Hematopoietic multipotent progenitor cell treated with erythropoietin and hydrocortisone succinate and interleukin-3 and kit ligand, for 15 days (in vitro differentiated cells): ENCODE results near the gene SPC25.
A peak's percentile ranks its signal among the peaks of the same experiment; 100 is the strongest.
"Not testable (repeated sequence)": the region's sequence is repeated elsewhere in the genome, so short reads cannot be mapped to it uniquely, and the experiment has no call there.

ENCODE experiments used
- DNase-seq: peaks from one replicate; pipeline ENCODE4 v3.0.0-alpha.2; 2015; ENCODE audit warnings: low spot score

SPC25 gene, protein sequence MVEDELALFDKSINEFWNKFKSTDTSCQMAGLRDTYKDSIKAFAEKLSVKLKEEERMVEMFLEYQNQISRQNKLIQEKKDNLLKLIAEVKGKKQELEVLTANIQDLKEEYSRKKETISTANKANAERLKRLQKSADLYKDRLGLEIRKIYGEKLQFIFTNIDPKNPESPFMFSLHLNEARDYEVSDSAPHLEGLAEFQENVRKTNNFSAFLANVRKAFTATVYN

DNA sequence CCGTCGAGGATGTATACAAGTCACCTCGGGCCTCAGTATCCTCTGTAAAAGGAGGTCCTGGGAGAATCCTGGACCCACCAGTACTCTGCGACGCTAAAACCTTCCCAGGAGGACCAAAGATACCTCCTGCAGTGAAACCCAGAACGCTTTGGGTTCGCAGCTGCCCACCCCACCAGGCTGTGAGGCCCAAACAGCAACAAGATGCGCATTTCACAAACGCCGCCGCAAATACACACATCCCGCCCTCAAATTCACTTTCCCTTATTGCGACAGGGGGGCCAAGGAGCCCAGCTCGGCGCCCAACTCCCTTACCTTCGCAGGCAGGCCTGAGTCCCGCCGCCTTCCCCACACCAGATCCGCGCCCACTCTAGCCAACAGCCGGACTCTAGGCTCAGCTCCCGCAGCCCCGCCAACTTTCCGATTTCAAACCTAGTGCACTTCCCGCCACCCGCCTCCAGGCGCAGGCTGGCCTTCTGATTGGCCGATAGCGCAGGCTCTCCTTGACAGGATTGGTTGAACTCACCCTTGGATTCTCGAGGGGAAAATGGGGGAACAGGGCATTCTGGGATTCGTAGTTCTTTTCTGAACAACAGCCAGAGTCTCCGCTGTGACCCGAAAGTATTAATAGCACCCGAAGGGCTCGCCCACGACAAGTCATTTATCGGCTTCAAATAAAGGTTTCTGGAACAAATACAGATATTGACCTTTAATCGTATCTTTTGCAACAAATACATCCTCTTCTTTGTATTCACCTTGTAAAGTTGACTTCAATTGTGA lies at the start of gene SPC25:
TSS of gene SPC25 (minus strand) at position 425 of the 777 bp plus-strand sequence. CDS start 911 bp downstream, outside the sequence.
- peak; percentile 95 for DNase-seq

DNA sequence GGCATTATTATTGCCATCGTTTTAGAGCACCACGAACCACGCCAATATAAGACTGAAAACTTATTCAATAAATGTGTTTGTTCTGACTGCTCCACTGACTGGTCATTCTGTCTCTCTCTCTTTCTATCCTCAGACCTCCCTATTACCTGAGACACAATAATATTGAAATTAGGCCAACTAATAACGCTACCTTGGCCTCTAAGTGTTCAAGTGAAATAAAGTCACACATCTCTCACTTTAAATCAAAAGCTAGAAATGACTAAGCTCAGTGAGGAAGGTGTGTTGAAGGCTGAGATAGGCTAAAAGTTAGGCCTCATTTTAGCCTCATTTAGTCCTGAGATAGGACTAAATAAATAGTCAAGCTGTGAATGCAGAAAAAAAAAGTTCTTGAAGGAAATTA lies 49.7 kb upstream of the SPC25 start:
- DNase-seq, result no peak

DNA sequence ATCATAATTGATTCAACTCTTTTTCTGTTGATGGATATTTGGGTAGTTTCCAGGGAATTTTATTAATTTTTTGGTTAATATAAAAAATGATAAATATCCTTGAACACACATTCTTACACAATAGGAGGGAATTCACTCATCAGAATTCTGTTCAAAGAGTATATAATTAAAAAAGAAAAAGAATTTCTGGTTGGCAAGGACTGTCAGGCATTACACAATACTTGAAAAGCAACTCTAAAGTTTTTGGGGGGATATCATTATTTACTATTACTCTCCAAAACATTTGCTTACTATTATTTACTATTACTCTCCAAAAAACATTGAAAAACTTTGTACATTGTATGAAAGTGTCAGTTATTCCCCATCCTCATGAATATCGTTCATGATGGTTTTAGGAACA lies 48.8 kb upstream of the SPC25 start:
- DNase-seq, result no peak

DNA sequence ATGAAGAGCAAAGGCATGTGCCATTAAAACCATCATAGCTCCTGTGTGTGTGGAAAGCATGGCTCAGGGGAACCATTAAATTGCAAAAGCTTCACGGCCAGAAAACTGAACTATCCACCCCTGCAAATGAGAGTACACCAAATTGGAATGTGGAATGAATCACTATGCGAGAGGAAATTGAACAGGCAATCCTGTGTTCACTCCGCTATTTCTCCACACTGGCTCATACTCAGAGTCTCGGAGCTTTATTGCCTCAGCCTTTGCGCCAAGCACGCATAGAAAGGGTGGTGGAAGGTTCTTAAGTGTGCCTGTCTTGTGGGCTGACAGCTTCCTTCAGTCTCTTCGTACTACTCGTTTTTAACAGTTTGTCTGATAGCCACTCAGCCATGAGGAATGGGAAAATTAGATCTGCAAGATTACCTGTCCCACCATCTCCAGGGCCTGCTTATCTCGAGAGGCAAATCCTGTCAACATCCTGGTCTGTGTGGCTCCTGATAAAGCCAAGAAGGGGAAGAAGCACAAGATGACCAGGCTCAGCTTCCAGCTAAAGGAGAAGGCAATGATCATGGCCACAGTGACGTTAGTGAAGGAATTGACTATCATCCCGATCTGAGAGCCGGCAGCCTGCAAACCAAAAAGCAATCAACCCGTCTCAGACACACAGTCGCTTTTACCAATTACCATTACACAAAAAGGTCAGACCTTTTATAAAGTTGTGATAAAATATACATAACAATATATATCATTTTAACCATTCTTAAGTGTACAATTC lies 45.8 kb upstream of the SPC25 start:
- DNase-seq, result no peak

DNA sequence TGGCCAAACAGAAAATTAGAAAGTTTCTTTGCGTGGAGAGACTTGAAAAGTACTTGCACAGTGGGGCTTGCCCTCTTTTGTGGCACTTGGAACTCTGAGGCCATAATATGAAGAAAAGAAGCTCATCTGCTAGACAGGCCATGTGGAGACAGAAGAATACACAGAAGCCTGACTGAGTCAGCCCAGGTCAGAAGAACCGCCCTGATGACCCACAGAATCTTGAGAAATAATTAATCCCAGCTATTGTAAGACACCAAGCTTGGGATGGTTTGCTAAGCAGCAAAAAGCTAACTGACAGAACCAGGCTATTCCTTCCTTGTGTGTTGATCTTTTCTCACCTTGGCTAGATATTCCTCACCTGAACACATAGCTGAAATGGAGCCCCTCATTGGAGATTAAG lies 44.6 kb upstream of the SPC25 start:
- no peak for DNase-seq

DNA sequence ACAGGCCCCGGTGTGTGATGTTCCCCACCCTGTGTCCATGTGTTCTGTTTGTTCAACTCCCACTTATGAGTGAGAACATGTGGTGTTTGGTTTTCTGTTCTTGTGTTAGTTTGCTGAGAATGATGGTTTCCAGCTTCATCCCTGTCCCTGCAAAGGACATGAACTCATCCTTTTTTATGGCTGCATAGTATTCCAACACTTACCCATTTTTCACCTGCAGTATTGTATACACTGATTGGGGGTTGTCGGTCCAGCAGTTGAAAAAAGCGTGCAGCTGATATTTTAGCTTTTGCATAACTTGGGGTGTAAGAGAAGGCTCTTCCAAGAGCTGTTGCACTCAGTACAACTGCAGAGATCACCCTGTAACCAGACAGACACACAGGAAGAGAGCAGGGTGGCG lies 41.9 kb upstream of the SPC25 start:
- not testable (repeated sequence) for DNase-seq

DNA sequence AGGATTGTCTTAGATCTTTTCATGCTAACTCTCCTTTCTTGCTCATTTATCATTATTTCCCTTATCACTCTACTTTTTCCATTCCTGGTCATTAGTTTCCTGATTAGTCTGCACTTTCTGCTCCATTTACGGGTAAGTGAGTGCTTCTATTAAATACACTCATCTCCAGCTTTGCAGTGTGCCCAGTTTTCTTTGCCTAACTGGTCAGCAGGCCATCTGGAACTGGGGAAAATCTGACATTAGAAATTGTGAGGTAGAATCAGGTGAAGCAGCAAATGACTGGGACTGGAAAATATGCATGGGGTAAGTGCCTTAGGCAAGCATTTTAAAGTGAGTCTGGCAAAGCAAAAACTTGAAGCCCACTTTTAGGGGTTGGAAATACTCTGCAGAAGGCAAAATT lies 40.0 kb upstream of the SPC25 start:
- no peak for DNase-seq

DNA sequence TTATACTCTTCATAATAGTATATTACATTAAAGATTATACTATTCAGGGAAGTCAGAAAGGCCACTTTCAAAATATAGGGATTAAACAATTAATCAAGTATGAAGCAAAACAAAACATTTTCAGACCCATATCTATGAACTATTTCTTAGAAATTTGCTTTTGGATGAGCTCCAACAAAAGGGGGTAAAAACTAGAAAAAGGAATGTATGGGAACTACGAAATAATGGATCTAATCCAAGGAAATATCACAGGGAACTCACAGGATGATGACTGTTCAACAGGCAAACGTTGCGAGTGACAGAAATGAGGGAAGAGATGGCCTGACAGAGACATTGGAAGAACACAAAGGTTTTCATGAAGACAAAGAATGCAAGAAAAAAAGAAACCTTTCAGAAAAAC lies 38.8 kb upstream of the SPC25 start:
- no peak for DNase-seq

DNA sequence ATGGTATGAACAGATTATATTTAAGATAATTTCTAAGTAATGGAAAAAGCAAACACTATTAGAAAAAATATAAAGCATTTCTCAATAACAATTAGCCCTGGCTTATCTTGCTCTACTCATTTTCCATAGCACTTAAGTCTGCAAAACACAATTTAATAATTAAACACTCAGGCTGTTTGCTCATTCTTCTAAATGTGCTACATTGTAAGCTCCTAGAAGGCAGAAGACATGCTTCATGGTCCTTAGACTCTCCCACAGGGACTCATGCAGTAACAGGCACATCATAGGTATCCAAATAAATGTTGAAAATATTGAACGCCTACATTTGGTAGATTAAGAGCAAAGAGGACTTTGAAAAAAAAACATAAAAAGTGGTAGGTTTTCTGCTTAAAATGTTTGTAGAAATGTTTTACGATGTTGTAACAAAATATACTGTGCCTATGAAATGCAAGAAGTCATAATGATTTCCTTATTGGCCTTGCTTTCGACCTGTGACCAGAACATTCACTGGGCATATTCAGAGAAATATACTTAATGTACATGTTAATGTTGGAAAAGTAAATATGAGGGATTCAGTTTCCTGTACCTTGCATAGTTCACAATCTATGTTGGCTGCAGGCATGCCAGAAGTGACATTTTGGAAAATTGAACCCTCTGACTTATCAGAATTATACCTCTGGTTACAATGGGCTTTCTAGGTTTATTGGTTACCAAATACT lies 38.0 kb upstream of the SPC25 start:
- DNase-seq, result no peak

DNA sequence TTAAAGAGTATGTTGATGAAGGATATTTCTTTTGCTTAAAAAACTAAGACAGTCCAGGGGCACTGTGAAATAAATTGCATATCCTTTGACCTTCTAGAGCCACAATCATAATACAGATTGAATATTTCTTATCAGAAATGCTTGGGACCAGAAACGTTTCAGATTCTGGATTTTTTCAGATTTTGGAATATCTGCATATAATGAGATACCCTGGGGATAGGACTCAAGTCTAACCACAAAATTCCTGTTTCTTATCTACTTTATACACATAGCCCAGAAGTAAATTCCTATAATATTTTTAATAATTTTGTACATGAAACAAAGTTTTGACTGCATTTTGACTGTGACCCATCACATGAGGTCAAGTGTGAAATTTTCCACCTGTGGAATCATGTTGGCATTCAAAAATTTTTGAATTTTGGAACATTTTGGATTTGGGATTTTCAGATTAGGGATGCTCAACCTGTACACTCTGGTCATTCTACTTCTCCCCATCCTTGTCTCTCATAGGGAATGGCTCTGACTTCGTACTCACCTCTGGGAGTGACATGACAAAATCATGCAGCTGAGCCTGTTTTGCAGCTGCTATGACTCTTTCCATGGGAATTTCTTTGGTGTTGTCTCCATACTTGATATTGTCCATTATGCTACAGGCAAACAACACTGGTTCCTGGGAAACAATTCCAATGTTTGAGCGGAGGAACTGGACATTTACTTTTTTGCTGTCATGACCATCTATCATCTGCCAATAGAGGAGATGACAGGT lies 36.6 kb upstream of the SPC25 start:
- DNase-seq, result no peak

DNA sequence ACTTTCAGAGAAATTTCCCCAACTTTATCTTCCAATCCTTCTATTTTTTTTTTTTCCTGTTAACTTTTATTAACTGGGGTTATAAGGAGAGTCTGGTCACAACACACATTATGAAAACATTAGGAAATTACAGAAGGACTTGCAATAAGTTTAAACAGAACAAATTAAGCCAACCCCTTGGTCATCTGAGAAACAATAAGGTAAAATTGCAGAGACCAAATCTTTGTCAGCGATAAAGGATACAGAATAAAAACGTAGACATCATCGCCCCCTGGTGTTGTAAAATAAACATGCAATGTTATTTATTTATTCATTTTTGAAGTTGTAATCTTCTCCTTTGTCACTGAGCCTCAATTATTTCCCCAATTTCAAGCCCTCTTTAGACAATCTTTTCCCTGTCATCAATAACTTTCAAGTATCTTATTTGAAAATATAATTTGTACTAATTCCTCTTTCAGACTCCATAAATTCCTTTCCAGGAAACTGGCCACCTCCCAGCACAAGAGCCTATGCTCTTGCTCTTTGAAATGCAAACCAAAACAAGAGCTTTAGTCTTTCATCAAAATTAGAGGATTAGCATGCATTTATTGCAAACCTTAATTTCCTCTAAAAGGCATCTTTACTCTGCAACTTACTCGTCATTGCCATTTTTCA lies 30.4 kb upstream of the SPC25 start:
- DNase-seq, result peak; percentile 64

DNA sequence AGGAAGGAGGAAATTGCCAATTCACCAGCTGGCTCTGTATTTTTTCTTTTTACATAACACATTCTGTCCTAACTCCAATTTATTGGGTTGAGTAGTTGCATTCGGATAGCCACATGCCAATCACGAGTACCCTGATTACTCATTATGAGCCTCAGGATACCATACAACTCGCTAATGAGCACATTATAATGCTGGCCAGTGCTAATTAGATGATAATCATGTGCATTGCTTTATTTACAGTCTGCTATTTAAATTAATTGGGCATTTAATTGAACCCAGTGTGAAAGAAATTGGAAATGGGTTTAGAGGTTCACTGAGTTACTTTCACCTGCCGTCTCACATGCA lies 26.1 kb upstream of the SPC25 start:
- no peak for DNase-seq

DNA sequence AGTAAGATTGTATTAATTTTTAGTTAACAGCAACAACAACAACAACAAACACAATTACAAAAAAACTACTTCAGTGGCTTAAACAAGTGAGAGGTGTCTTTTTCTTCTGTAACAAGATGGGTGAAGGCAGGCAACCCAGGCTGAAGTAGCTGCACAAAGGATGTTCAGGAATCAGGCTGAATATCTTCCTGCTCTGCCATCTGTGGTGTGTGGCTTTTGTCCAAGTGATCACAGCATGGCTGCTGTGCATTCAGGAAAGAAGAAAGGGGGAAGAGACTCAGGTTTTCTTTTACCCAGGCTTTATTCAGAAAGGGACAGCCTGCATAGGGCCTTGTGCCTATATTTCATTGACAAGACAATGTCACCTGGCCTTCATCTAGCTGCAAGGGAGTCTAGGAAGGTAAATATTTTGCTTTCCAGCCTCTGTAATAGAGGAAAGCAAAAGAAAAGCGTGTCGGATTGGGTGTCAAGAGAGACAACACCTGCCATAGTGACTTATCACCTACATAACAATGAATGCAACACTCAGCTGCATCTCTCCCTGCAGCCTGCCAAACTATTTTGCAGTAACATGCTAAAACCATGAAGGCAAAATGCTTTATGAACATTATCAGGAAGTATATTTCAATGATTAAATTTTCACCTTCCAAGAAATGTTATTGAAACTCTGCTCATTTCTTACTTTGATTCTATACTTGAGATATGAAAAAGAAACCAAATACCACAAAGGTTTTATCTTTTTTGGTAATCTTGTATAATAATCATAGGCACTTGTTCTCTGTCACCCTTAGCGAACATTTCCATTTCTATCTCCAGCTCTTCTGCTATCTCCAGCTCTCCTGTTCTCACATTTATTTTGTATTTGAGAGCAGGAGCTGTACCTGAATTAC lies 25.5 kb upstream of the SPC25 start:
- DNase-seq, result no peak

DNA sequence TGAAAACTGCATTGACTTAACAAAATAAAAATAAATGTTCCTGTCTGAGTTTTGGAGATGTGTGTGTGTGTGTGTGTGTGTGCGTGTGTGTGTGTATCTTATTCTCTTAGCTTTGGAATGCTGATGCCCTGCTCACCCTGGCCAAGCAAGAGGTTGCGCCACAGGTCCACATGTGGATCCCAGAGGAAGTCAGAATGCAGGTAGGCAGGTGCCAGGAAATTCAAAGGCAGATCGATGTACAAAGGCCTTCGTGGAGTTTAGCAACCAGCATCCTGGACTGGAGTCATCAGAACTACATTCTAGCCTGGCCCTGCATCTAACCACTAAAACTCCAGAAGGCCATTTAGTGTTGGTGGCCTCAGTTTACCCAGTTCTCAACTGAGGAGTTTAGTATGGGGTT lies 23.3 kb upstream of the SPC25 start:
- DNase-seq, result no peak

DNA sequence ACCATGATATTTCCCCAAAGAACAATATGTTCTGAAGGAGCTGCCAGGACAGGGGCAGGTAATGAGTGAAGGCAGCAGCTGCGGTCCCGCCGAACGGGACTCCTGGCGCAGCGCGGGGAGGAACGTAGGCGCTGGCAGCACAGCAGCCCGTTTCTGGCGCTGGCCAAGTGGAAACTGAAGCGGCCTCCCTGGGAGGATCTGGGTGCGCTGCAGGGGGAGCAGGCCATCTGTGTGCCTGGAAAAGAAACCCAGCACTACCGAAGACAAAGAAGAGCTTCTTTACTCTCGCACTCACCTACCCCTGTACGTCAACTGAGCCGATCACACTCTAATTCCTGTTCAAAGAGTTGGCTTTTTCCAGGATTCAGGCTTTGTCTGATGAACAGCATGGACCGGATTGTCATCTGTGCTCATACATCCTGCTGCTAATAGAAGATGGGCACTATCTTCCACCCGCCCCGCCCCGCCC lies 22.7 kb upstream of the SPC25 start:
- no peak for DNase-seq

DNA sequence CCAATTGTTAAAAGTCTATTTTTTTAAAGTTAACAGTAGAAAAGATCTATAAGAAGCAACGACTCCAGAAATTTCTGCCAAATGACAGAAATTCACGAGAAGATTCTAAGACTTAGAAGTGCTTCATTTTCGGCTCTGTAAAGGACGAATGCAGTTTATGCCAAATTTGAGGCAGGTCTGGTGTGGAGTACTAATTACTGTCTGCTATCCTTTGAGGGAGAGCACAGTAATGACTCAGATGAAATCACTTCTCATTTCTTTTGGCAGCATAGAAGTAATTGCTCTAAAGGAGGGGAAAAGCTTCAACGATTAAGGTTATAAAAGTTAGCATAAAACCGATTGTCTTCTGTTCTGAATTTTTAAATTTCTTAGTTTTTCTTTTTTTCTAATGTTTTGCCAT lies 22.2 kb upstream of the SPC25 start:
- no peak for DNase-seq

DNA sequence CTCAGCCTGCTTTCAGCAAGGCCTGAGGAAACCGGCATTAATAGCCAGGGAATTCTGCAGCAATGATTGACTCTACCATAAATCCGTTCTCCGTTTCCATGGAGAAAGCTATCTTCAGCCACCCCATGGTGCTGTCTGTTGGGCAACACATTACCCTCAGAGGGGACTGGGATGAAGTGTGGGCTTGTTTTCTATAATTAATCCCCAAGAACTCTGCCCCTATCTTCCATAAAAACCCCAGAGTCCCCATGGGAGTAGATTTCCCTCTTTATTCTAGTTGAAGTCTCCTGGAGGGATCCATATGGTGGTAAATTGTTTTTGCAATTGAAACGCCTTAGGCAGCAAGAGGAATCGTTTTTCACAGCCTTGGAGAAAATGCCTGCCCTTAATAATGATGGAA lies 20.1 kb upstream of the SPC25 start:
- no peak for DNase-seq

DNA sequence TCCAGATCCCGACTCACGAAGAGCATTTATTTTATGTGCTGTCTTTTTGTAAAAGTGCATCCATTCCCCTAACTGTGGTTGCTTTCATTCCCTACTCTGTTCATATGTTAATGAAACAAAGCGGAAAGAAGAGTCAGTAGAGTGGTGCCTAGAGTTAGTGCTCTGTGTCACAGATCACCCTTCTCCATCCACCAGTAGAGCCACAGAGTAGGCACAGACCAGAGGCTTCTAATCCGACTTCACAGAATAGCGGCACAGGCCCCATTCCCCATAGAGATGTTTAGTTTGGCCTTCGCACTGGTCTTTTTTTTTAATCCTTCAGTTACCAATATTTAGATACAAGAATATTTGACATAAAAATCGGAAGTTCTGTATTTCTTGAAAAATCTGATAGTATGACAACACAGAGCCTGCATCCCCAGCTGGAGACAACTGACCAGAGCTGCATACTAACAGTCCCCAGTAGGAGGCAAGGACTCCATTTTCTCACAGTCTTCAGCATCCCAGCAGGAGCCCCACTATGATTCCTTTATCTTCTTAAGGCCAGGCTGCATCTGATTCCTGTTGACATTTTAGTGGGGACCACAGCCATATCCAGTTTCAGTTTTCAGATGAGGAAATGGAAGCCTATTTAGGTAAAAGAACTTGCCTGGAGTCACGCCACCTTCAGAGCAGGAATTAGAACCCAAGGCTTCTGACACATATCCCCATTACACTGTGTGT lies 17.9 kb upstream of the SPC25 start:
- no peak for DNase-seq

DNA sequence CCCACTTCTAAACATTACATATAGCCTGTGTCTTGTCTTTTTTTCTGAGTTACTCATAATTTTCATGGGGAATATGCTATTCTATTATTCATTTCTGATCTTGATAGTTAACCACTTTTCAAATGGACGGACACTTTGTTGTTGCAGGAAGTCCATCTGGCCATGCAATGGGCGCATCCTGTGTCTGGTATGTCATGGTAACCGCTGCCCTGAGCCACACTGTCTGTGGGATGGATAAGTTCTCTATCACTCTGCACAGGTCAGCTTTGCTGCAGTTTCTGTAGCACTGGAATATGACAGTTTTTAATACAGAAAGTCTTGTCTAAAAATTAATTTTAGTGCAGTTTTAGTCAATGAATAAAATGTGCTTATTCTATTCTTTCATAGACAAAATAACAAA lies 14.1 kb upstream of the SPC25 start:
- no peak for DNase-seq
